Measurements from ENCODE around the gene SERINC4.
"Not testable (repeated sequence)": the region's sequence is repeated elsewhere in the genome, so short reads cannot be mapped to it uniquely, and the experiment has no call there.

Gene SERINC4

DNA sequence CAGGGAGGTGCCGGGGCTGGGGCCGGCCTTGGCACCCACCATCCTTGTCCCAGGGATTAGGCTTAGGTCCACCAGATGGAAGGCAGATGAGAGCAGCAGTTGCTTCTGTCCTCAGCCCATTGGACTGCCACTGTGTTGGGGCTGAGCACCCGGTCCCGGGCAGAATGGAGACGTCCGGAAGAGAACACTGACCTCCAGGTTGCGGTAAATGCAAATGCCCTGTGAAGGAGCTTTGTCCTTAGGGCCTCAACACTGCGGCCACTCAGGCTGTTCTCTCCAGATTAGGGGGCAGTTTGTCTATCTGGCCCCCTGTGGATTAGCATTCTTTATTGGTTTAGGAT is at the start of gene SERINC4:
Gene SERINC4 (minus strand): TSS at position 276 of the 341 bp plus-strand sequence. CDS start 234 bp downstream, at position 42.
- no peak for DNase-seq

DNA sequence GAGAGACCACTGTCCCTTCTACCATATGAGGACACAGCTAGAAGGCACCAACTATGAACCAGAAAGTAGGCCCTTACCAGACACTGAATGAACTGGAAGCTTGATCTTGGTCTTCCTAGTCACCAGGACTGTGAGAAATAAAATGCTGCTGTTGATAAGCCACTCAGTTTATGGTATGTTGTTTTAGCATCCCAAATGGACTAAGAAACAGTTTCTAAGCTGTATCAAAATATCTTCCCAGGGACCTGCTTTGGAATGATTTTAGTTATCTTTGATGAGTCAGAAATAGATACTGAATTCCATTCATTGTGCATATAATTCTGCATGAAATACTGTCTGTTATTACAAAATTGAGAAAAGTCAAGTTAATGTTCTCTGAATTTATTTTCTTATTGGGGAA is 45.4 kb upstream of the SERINC4 start:
- no peak for DNase-seq

DNA sequence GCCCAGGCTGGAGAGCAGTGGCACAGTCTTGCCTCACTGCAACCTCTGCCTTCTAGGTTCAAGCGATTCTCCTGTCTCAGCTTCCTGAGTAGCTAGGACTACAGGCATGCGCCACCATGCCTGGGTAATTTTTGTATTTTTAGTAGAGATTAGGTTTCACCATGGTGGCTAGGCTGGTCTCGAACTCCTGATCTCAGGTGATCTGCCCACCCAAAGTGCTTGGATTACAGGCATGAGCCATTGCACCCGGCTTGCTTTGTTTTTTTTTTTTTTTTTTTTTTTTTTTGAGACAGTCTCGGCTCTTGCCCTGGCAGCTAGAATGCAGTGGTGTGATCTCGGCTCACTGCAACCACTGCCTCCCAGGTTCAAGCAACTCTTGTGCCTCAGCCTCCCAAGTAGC is 32.5 kb upstream of the SERINC4 start:
- DNase-seq: not testable (repeated sequence)

DNA sequence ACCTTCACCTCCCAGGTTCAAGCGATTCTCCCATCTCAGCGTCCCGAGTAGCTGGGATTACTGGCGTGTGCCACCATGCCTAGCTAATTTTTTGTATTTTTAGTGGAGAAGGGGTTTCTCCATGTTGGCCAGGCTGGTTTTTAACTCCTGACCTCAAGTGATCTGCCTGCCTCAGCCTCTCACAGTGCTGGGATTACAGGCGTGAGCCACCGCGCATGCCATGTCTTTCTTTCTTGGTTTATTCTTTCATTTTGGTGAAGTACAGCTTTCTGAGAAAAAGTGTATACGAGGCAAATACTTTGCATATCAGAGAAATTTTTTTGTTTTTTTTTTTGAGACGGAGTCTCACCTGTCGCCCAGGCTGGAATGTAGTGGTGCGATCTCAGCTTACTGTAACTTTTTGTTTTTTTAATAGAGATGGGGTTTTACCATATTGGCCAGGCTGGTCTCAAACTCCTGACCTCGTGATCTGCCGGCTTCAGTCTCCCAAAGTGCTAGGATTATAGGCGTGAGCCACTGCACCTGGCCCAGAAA is 31.6 kb upstream of the SERINC4 start:
- not testable (repeated sequence) for DNase-seq

DNA sequence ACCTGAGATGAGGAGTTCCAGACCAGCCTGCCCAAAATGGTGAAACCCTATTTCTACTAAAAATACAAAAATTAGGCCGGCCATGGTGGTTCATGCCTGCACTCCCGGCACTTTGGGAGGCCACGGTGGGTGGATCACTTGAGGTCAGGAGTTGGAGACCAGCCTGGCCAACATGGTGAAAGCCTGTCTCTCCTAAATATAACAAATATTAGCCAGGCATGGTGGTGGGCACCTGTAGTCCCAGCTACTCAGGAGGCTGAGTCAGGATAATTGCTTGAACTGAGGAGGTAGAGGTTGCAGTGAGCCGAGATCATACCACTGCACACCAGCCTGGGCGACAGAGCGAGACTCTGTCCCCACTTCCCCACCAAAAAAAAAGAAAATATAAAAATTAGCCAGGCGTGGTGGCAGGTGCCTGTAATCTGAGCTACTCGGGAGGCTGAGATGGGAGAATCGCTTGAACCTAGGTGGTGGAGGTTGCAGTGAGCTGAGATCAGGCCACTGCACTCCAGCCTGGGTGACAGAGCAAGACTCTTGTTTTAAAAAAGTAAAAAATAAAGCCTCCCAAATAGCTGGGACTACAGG is 30.8 kb upstream of the SERINC4 start:
- not testable (repeated sequence) for DNase-seq

DNA sequence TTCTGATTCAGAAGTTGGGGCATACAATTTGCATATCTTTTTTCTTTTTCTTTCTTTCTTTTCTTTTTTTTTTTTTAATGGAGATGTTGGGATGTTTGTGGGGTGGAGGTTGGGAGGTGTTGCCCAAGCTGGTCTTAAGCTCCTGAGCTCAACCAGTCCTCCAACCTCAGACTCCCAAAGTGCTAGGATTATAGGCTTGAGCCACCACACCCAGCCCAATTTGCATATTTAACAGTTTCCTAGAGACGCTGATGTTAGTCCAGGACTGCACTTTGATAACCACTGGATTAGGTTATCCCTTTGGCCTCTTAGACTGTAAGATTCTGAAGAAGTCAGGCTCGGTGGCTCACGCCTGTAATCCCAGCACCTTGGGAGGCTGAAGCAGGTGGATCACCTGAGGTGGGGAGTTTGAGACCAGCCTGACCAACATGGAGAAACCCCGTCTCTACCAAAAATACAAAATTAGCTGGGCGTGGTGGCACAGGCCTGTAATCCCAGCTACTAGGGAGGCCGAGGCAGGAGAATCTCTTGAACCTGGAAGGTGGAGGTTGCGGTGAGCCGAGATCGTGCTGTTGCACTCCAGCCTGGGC is 30.0 kb upstream of the SERINC4 start:
- DNase-seq: not testable (repeated sequence)

DNA sequence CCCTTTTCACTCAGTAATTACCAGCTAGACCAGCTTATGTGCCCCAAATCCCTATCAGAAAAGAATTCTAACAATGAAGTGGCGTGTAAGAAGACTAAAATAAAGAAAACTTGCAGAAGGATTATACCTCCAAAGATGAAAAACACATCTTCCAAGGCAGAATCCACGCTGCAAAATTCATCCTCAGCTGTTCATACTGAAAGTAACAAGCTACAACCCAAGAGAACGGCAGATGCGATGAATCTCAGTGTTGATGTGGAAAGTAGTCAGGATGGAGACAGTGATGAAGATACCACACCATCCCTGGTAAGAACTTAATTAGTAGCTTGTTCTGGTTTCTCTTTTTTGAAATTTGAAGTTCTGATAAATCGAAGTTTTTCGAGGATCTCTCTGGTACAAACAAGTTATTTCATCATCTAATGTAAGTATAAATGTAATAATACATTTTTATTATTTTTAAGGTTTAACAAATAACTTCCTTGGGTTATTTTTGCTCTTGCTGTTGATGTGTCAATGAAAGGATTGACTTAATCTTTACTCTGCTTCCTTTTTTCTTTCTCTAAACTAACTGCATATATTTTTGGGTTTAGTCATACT is 28.1 kb upstream of the SERINC4 start:
- peak; percentile 18 for DNase-seq

DNA sequence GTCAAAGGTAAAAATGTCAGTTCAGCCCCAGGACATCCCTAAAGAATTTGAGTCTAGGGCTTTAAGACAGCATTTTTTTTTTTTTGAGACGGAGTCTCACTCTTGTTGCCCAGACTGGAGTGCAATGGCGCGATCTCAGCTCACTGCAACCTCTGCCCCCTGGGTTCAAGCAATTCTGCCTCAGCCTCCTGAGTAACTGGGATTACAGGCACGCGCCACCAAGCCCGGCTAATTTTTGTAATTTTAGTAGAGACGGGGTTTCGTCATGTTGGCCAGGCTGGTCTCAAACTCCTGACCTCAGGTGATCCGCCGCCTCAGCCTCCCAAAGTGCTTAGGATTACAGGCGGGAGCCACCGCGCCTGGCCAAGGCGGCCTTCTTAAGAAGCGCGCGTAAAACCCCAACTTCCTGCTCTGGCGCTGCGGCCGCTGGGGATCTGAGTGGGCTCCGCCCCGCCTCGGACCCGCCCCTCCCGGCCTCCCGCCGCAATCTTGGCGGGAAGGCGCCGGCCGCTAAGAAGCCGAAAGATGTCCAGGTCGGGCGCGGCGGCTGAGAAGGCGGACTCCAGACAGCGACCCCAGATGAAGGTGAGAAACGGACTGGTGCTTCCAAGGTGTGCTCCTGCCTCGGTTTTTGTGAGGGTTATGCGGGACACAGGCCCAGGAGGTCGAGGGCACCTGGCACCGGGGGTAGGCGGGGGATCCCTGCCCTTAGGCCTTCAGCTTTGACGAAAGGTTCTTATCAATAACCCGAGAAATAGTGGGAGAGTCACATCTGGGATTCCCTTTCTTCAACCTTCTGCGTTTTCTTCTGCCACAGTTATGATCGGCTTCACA is 26.7 kb upstream of the SERINC4 start, which contains the start of gene WDR76:
Gene WDR76 (plus strand): TSS at position 495 of the 834 bp plus-strand sequence. CDS start 31 bp downstream, at position 526.
- DNase-seq: peak; percentile 90

DNA sequence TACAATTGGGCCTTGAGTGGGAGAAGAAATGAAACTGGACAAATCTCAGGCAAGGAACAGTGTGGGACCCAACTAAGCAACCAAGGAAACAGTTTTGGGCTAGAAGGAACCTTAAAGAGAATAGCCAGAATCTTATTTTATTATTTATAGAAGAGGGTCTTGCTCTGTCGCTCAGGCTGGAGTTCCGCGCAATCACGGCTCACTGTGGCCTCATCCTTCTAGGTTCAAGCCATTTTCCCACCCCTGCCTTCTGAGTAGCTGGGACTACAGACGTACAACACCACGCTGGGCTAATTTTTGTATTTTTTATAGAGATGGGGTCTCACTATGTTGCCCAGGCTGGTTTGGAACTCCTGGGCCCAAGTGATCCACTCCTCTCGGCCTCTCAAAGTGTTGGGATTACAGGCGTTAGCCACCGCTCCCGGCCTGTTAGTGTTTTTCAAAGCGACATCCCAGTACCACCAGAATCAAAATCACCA is 26.0 kb upstream of the SERINC4 start:
- DNase-seq: no peak

DNA sequence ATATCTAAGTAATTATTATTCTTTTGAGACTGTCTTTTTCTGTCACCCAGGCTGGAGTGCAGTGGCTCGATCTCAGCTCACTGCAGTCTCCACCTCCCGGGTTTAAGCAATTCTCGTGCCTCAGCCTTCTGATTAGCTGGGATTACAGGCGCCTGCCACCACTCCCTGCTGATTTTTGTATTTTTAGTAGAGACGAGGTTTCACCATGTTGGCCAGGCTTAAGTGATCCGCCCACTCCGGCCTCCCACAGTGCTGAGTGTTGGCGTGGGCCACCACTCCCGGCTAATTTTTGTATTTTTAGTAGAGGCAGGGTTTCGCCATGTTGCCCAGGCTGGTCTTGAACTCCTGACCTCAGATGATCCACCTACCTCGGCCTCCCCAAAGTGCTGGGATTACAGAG is 25.3 kb upstream of the SERINC4 start:
- DNase-seq: not testable (repeated sequence)

DNA sequence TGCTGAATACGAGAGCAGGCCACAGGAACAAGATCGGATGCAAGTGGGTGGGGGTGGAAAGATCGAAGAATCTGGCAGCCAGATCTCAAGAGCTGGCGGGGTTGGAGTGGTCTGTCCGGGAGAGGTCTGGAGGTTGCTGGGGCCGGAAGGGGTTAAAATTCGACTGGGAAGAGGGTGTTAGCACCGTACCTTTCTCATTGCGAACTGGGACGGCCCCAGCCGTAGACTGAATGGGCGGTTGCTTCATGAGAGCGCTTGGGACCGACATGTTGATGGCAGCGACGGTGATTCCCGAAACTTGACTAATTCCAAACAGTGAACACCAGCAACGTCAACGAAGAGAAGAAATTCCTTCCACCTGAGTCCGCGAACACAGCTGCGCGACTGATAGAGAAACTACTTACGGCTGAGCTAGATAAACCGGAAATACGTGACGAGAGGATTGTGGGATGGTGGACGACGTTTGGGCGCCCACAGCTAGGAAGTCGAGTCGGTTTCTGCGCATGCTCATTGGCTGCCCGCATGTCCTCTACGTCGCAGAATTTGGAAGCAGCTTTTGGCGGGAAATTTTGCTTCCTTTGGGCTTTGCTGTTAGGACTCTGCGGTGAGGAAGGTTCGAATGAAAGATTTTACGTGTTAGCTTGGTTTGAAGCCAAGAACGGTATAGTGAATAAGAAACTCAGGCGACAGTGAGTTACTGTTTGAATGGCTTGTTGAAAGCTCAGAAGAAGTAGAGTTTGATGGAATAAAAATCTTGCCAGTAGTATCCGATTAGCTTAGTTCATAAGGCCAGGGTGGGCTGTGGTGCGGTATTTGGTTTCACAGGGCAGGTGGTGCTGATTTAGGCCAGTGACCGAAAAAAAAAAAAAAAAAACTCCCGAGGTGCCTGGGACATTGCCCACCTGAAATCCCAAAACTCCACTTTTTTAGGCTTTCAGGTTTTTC is 24.6 kb upstream of the SERINC4 start, which contains the start of gene MFAP1:
Gene MFAP1 (minus strand): TSS at position 389 of the 945 bp plus-strand sequence. CDS start 121 bp downstream, at position 268.
- DNase-seq: peak; percentile 98

DNA sequence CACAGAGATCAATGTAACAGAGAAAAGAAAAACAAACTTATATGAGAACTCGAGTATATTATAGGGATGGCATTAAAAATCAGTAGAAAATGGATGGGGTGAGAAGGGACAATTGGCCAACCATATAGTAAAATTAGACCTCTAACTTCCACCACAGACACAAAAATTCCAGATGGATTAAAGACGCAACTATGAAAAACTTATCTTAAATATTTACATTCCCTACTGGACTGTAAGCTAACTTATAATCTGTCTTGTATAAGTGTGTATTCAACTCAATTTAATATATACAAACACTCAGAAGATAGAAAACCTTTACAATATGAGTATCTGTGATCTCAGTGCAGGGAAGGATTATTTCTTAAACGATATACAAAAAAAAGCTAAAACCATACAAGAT is 21.5 kb upstream of the SERINC4 start:
- DNase-seq: no peak

DNA sequence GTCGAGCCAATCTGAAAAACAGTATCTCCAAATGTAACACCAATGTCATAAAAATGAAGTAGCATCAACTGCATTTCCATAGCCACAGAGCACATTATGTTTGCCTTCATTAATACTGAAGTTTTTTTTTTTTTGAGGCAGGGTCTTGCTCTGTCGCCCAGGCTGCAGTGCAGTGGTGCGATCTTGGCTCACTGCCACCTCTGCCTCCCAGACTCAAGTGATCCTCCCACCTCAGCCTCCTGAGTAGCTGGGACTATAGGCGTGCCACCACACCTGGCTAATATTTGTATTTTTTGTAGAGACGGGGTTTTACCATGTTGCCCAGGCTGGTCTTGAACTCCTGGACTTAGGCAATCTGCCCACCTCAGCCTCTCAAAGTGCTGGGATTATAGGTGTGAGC is 15.0 kb upstream of the SERINC4 start:
- not testable (repeated sequence) for DNase-seq

DNA sequence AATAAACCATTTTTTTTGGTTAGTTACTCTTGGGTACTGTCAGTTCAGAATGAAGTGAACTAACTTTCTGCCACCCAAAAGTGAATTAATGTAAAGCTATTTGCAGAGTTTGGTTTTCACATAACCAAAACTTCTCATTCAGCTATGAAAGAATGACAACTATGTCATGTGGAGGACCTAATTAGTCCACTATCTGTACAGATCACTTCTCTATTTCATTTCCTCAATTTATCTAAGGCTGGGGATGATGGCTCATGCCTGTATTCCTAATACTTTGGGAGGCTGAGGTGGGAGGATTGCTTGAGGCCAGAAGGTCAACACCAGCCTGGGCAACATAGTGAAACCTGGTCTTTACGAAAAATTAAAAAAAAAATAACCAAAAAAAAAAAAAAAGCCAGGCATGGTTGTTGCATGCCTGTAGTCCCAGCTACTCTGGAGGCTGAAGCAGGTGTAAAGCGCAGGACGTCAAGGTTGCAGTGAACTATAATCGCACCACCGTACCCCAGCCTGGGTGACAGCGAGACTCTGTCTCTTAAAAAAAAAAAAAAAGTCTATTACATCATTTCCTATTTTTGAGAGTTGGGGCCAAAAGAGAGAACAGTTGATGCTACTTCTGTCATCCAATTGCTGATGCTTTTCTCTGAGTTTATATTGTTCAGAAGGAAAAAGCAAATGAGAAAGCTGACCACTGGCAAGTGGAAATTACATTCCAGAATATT is 9.1 kb upstream of the SERINC4 start:
- DNase-seq: no peak

DNA sequence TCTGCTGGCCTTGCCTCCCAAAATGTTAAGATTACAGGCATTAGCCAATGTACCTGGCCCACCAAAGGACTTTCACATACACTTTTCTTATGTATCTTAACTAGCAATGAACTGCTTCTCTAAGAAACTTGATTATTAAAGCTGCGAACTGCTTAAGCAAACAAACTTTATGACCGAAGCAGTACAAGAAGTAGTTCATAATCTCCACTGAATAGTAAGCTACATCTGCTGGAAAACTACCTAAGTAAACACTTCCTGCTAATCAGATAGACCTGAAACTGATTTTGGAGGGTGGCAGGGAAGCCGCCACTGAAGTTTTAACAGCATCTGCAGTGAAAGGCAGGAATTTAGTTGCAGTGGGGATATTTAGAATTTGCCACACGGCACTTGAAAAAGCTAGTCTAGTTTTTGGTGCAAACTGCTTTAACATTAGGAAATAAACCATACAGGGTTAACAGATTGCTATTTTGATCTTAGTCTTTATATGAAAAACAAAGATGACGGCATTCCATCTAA is 8.5 kb upstream of the SERINC4 start:
- no peak for DNase-seq

DNA sequence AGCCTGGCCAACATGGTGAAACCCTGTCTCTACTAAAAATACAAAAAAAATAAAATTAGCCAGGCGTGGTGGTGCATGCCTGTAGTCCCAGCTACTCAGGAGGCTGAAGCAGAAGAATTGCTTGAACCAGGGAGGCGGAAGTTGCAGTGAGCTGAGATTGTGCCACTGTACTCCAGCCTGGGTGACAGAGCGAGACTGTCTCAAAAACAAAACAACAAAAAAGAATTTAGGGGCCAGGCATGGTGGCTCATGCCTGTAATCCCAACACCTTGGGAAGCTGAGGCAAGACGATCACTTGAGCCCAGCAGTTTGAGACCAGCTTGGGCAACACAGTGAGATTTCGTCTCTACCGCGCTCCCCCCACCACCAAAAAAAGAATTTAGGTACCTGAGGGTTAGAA is 2.7 kb upstream of the SERINC4 start:
- not testable (repeated sequence) for DNase-seq

DNA sequence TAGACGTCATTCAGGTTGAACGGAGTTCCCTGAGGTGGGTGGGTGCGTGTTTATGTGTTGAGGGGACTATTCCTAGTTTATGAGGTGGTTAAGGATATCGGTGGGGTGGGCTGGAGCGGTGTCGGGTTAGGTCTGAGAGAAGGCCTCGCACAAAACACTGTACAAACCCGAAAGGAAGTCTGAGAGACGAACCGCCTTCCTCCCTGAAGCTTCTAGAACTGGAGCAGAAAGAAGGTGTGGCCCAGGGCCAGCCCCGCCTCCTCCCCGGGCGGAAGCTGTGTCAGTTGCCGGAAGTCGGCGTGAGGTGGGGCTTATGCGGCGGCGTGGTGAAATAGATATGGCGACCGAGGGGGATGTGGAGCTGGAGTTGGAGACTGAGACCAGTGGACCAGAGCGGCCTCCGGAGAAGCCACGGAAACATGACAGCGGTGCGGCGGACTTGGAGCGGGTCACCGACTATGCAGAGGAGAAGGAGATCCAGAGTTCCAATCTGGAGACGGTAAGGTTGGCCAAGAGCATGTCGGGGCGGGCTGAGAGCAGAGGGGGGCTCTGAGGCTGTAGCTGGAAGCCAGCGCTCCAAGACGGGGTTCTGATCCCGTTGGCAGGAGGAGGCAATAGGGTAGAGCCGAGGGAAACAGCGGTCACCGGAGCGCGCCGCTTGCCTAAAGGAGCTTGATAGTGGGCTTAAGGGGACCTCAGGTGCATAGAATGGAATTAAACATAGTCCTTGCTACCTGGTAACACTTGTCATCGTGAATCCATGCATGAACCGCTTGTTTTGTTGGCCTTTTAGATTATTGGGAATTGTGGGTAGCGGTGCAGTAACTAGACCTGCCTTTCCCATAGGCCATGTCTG is 494 bp upstream of the SERINC4 start, which contains the start of gene HYPK:
Gene HYPK (plus strand): TSS at position 314 of the 856 bp plus-strand sequence. CDS start 24 bp downstream, at position 338.
- peak; percentile 96 for DNase-seq

DNA sequence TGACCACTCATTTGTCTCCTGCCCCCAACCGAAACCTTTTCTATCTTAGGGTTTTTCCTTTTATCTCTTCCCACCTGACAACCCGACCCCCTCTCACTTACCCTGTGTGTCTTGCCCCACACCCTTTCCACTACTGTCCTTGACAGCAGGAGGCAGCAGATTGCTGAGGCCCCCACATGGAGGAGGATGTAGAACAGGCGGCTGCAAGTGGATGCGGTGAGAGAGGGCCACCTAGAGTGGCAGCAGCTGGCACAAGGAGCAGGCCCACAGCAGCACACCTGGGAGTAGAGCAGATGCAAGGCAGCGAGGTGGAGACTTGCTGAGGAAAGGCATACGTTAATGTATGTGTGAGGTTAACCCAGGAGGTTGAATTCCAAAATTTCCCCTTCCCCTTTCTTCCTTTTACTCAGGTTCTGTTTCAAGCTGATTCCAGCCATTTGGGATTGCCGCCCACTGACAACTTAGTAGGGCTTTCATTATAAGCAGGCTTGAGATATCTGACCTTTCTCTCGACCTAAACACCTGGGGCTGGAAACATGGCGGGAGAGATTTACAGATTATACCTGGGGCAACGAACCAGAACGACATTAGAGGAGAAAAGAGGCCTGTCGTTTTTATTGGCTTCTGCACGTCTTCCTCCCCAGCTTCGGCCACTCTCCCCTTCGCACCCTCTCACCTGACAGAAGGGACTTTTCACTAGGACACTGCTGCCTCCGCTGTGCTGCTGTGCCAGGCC is 643 bp downstream of the SERINC4 start:
- no peak for DNase-seq

DNA sequence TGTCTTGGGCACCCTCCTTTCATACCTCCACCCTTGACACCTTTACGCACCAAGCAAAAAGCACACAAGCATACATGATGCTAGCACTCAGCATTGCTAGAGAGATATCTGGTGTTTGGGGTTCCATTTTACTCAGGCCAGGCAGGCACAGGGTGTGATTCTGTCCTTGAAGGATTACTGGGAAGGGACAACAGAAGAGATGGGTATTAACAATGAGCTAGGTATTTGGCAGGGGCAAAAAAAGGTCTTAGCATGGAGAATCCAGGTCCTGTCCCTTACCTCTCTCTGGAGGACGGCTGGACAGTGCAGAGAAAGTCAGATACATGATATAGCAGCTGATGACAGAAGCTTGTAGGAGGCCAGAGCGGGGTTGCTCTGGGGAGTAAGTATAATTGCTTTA is 3.5 kb downstream of the SERINC4 start:
- no peak for DNase-seq

All from eye (tissue), 1 donor.